IMR-90 (cell line): ENCODE measurements around the gene KRTAP10-11.

Experiments used
- CTCF ChIP-seq: conservative IDR thresholded peaks from 2 replicates; pipeline ENCODE4 v1.5.1; 2012; ENCODE audit warnings: mild to moderate bottlenecking, low read depth, low read length, improper control_type of control experiment
- POLR2A ChIP-seq: IDR thresholded peaks from 2 replicates; pipeline ENCODE4 v1.6.1; 2012; ENCODE audit warnings: mild to moderate bottlenecking, low read depth, low read length
- RFX5 ChIP-seq: IDR thresholded peaks from 2 replicates; pipeline ENCODE4 v1.8.0; 2012; ENCODE audit warnings: low read depth, mild to moderate bottlenecking, low read length, moderate library complexity

GRCh38 chr21:44630440-44630839 lies 15.8 kb upstream of the KRTAP10-11 start:
- no peak for TF ChIP-seq CTCF
- TF ChIP-seq POLR2A, result no peak
- TF ChIP-seq RFX5, result no peak
